Measurements from ENCODE around the gene ELOVL2.

The ELOVL2 gene

GRCh38 chr6:10977231-10977968, 66.7 kb downstream of the ELOVL2 start:
- no peak for DNase-seq

- DNase-seq = no peak
Measured at GRCh38 chr6:10976571-10976970, 67.5 kb downstream of the ELOVL2 start.

GRCh38 chr6:10972196-10972595, 71.9 kb downstream of the ELOVL2 start:
- DNase-seq = no peak

- DNase-seq = no peak
Measured at GRCh38 chr6:10970731-10971130, 73.4 kb downstream of the ELOVL2 start.

- DNase-seq = no peak
Measured at GRCh38 chr6:10968776-10969175, 75.3 kb downstream of the ELOVL2 start.

- DNase-seq = no peak
Measured at GRCh38 chr6:10964684-10965083, 79.4 kb downstream of the ELOVL2 start.

GRCh38 chr6:10963113-10963512, 81.0 kb downstream of the ELOVL2 start:
- DNase-seq = no peak

- DNase-seq = no peak
Measured at GRCh38 chr6:10962673-10963072, 81.4 kb downstream of the ELOVL2 start.

- DNase-seq = no peak
Measured at GRCh38 chr6:10961837-10962236, 82.3 kb downstream of the ELOVL2 start.

- no peak for DNase-seq
Measured at GRCh38 chr6:10960171-10960570, 83.9 kb downstream of the ELOVL2 start.

GRCh38 chr6:10957414-10957886, 86.7 kb downstream of the ELOVL2 start:
- no peak for DNase-seq

GRCh38 chr6:10956776-10957175, 87.3 kb downstream of the ELOVL2 start:
- DNase-seq = no peak

GRCh38 chr6:10954590-10955010, 89.5 kb downstream of the ELOVL2 start:
- peak; percentile 48 for DNase-seq

GRCh38 chr6:10951675-10952282, 92.3 kb downstream of the ELOVL2 start:
- DNase-seq = no peak

GRCh38 chr6:10949579-10950490, 94.3 kb downstream of the ELOVL2 start:
- DNase-seq = no peak

GRCh38 chr6:10947966-10948365, 96.1 kb downstream of the ELOVL2 start:
- no peak for DNase-seq

- no peak for DNase-seq
Measured at GRCh38 chr6:10945845-10946244, 98.3 kb downstream of the ELOVL2 start.

GRCh38 chr6:10939840-10940239, 104.3 kb downstream of the ELOVL2 start:
- DNase-seq = no peak

- DNase-seq = no peak
Measured at GRCh38 chr6:10933126-10933525, 111.0 kb downstream of the ELOVL2 start.

All from T-helper 9 cell (primary cell).